SK-N-SH (cell line): ENCODE measurements around the gene PCSK6.

Experiments used
- GATA2 ChIP-seq: sonication (generic); formaldehyde crosslinking; IDR thresholded peaks from 2 replicates; pipeline ENCODE4 v1.5.0; 2020; ENCODE audit warnings: mild to moderate bottlenecking, missing genetic modification reagents
- REST ChIP-seq: IDR thresholded peaks from 2 replicates; pipeline ENCODE4 v1.6.1; 2012; ENCODE audit warnings: mild to moderate bottlenecking, low read depth, low read length, moderate library complexity
- RFX5 ChIP-seq: IDR thresholded peaks from 2 replicates; pipeline ENCODE4 v1.6.1; 2012; ENCODE audit warnings: mild to moderate bottlenecking, improper control_type of control experiment, low read length
- SIN3A ChIP-seq: IDR thresholded peaks from 2 replicates; pipeline ENCODE4 v1.6.1; 2012; ENCODE audit warnings: low read depth, mild to moderate bottlenecking, low read length, moderate library complexity, borderline replicate concordance
- SMC3 ChIP-seq: IDR thresholded peaks from 2 replicates; pipeline ENCODE4 v1.6.1; 2012; ENCODE audit warnings: low read depth, low read length, improper control_type of control experiment
- TAF1 ChIP-seq: IDR thresholded peaks from 2 replicates; pipeline ENCODE4 v1.6.1; 2012; ENCODE audit warnings: low read depth, mild to moderate bottlenecking, low read length, moderate library complexity, borderline replicate concordance
- USF2 ChIP-seq: fragments of 150-350 bp; IDR thresholded peaks from 2 replicates; pipeline ENCODE4 v1.6.1; 2017; ENCODE audit warnings: antibody characterized with exemption, low read length, low read depth, borderline replicate concordance
- ZBTB33 ChIP-seq: IDR thresholded peaks from 2 replicates; pipeline ENCODE4 v1.4.0; 2012; ENCODE audit warnings: low read depth, borderline replicate concordance
- TF ChIP-seq, protein P1 (sequence below): fragments of 200-600 bp; sonication (generic); IDR thresholded peaks from 2 replicates; pipeline ENCODE4 v1.6.1; 2017; ENCODE audit warnings: antibody characterized with exemption, mild to moderate bottlenecking, moderate library complexity

DNA sequence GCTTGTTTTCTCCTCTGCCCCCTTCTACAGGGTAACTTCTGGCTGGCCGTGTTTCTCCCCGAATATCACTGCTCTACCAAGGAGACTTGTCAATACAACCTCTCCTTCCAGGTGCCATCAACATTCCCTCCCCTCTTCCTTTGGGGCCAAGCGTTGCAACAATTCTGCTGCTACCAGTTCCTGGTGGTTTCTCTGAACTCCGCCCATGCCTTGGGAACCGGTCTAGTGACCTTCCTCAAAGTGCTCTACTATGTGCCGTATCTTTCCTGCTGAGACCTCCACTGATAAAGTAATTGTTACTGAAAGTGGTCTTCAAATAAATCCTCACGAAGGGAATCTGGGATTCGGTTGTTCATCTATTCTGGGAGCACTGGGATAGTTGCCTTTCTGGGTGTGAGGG, 26.2 kb downstream of the PCSK6 start:
- TF ChIP-seq TAF1 (no peak), ZBTB33 (no peak), REST (no peak), GATA2 (CRISPR knock-in tag) (no peak), RFX5 (no peak), SIN3A (no peak), SMC3 (no peak), USF2 (no peak)
- TF ChIP-seq, protein P1, sequence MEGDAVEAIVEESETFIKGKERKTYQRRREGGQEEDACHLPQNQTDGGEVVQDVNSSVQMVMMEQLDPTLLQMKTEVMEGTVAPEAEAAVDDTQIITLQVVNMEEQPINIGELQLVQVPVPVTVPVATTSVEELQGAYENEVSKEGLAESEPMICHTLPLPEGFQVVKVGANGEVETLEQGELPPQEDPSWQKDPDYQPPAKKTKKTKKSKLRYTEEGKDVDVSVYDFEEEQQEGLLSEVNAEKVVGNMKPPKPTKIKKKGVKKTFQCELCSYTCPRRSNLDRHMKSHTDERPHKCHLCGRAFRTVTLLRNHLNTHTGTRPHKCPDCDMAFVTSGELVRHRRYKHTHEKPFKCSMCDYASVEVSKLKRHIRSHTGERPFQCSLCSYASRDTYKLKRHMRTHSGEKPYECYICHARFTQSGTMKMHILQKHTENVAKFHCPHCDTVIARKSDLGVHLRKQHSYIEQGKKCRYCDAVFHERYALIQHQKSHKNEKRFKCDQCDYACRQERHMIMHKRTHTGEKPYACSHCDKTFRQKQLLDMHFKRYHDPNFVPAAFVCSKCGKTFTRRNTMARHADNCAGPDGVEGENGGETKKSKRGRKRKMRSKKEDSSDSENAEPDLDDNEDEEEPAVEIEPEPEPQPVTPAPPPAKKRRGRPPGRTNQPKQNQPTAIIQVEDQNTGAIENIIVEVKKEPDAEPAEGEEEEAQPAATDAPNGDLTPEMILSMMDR, result no peak
